ENCODE data around the gene NTM.
A peak's percentile ranks its signal among the peaks of the same experiment; 100 is the strongest.
"Not testable (repeated sequence)": the region's sequence is repeated elsewhere in the genome, so short reads cannot be mapped to it uniquely, and the experiment has no call there.

The NTM gene

GRCh38 chr11:131488238-131488637 is 117.8 kb downstream of the NTM start:
- WGBS = 57% methylated on average over 4 of the region's 4 CpGs
- H2BK5ac ChIP-seq (ENCODE audit: low read depth, low read length, poor library complexity, severe bottlenecking) = no peak overlapping the region
- no peaks in the 10 kb centered on the region for H3K36me3 ChIP-seq (ENCODE audit: control insufficient read depth in 1 of 2, insufficient read depth in 2 of 2, low read depth in 1 of 2, low read length in 2 of 2)
- H3K79me1 ChIP-seq (replicated peaks; ENCODE audit: low read length, poor library complexity, severe bottlenecking) = no peaks in the 10 kb centered on the region
- no peak overlapping the region for H3K4me3 ChIP-seq (ENCODE audit: insufficient read depth in 1 of 2, low read depth in 1 of 2, low read length in 2 of 2)
- H4K8ac ChIP-seq (ENCODE audit: low read length) = no peak overlapping the region
- no peak overlapping the region for H3K23ac ChIP-seq (ENCODE audit: low read length in 2 of 2)
- no peak overlapping the region for H3K27ac ChIP-seq (ENCODE audit: low read length, poor library complexity, severe bottlenecking)
- H3K9me3 ChIP-seq (ENCODE audit: control insufficient read depth, low read length) = peaks cover 14% of the 10 kb centered on the region
- no peaks in the 10 kb centered on the region for H3K4me1 ChIP-seq (ENCODE audit: control insufficient read depth, insufficient read depth, low read depth, low read length)
- H3K27me3 ChIP-seq (ENCODE audit: control insufficient read depth in 1 of 2, insufficient read depth in 1 of 2, low read length in 2 of 2) = peaks cover 0 to 3% of the 10 kb centered on the region in 2 experiments
- H4K91ac ChIP-seq (ENCODE audit: low read length) = no peak overlapping the region
- H2BK15ac ChIP-seq (ENCODE audit: low read depth, poor library complexity, severe bottlenecking) = no peak overlapping the region
- no peak for DNase-seq
- H3K4ac ChIP-seq (ENCODE audit: low read depth in 1 of 2, low read length in 2 of 2) = no peak overlapping the region
- no peak overlapping the region for H2BK120ac ChIP-seq (ENCODE audit: low read depth, low read length)
- no peak overlapping the region for H2AFZ ChIP-seq (ENCODE audit: low read depth, low read length)
- no peak overlapping the region for H3K14ac ChIP-seq (ENCODE audit: low read length in 2 of 2)
- no peak overlapping the region for H3K18ac ChIP-seq (ENCODE audit: low read depth in 1 of 2, low read length in 2 of 2)
- H2BK12ac ChIP-seq (ENCODE audit: low read length in 2 of 2) = no peak overlapping the region
- no peak overlapping the region for H3K4me2 ChIP-seq (ENCODE audit: low read length, poor library complexity, severe bottlenecking)
- H2AK5ac ChIP-seq (ENCODE audit: low read length, severe bottlenecking) = no peak overlapping the region
- H3K9ac ChIP-seq (ENCODE audit: low read length) = peak overlapping the region; percentile 50

GRCh38 chr11:131491503-131491902 is 121.1 kb downstream of the NTM start:
- Histone ChIP-seq H3K27ac (ENCODE audit: low read length, poor library complexity, severe bottlenecking) (no peak overlapping the region), H3K36me3 (ENCODE audit: control insufficient read depth in 1 of 2, insufficient read depth in 2 of 2, low read depth in 1 of 2, low read length in 2 of 2) (no peaks in the 10 kb centered on the region), H3K4me2 (ENCODE audit: low read length, poor library complexity, severe bottlenecking) (no peak overlapping the region), H2BK120ac (ENCODE audit: low read depth, low read length) (no peak overlapping the region), H3K23ac (ENCODE audit: low read length in 2 of 2) (no peak overlapping the region), H4K8ac (ENCODE audit: low read length) (no peak overlapping the region), H3K4me3 (ENCODE audit: insufficient read depth in 1 of 2, low read depth in 1 of 2, low read length in 2 of 2) (no peak overlapping the region), H3K9ac (ENCODE audit: low read length) (no peak overlapping the region), H2BK12ac (ENCODE audit: low read length in 2 of 2) (no peak overlapping the region), H2BK15ac (ENCODE audit: low read depth, poor library complexity, severe bottlenecking) (no peak overlapping the region), H2AFZ (ENCODE audit: low read depth, low read length) (no peak overlapping the region), H3K79me1 (replicated peaks; ENCODE audit: low read length, poor library complexity, severe bottlenecking) (no peaks in the 10 kb centered on the region), H3K14ac (ENCODE audit: low read length in 2 of 2) (no peak overlapping the region), H3K18ac (ENCODE audit: low read depth in 1 of 2, low read length in 2 of 2) (no peak overlapping the region), H3K4me1 (ENCODE audit: control insufficient read depth, insufficient read depth, low read depth, low read length) (no peaks in the 10 kb centered on the region), H2AK5ac (ENCODE audit: low read length, severe bottlenecking) (no peak overlapping the region), H3K27me3 (ENCODE audit: control insufficient read depth in 1 of 2, insufficient read depth in 1 of 2, low read length in 2 of 2) (peaks cover 0 to 7% of the 10 kb centered on the region in 2 experiments), H2BK5ac (ENCODE audit: low read depth, low read length, poor library complexity, severe bottlenecking) (no peak overlapping the region), H3K4ac (ENCODE audit: low read depth in 1 of 2, low read length in 2 of 2) (no peak overlapping the region), H3K9me3 (ENCODE audit: control insufficient read depth, low read length) (no peaks in the 10 kb centered on the region), H4K91ac (ENCODE audit: low read length) (no peak overlapping the region)
- 55% methylated on average over 4 of the region's 4 CpGs for WGBS
- peak; percentile 5 for DNase-seq

- H2AK5ac ChIP-seq (ENCODE audit: low read length, severe bottlenecking) = no peak overlapping the region
- no peak overlapping the region for H3K9ac ChIP-seq (ENCODE audit: low read length)
- no peak overlapping the region for H3K27ac ChIP-seq (ENCODE audit: low read length, poor library complexity, severe bottlenecking)
- H3K27me3 ChIP-seq (ENCODE audit: control insufficient read depth in 1 of 2, insufficient read depth in 1 of 2, low read length in 2 of 2) = peaks cover 0 to 7% of the 10 kb centered on the region in 2 experiments
- H2BK15ac ChIP-seq (ENCODE audit: low read depth, poor library complexity, severe bottlenecking) = no peak overlapping the region
- H3K4me3 ChIP-seq (ENCODE audit: insufficient read depth in 1 of 2, low read depth in 1 of 2, low read length in 2 of 2) = no peak overlapping the region
- no peak overlapping the region for H3K18ac ChIP-seq (ENCODE audit: low read depth in 1 of 2, low read length in 2 of 2)
- WGBS = 84% methylated on average over 6 of the region's 6 CpGs
- no peak overlapping the region for H2BK120ac ChIP-seq (ENCODE audit: low read depth, low read length)
- H3K4me2 ChIP-seq (ENCODE audit: low read length, poor library complexity, severe bottlenecking) = no peak overlapping the region
- no peaks in the 10 kb centered on the region for H3K9me3 ChIP-seq (ENCODE audit: control insufficient read depth, low read length)
- H3K14ac ChIP-seq (ENCODE audit: low read length in 2 of 2) = no peak overlapping the region
- H3K4ac ChIP-seq (ENCODE audit: low read depth in 1 of 2, low read length in 2 of 2) = no peak overlapping the region
- H4K91ac ChIP-seq (ENCODE audit: low read length) = no peak overlapping the region
- H2BK12ac ChIP-seq (ENCODE audit: low read length in 2 of 2) = no peak overlapping the region
- H2BK5ac ChIP-seq (ENCODE audit: low read depth, low read length, poor library complexity, severe bottlenecking) = no peak overlapping the region
- H3K4me1 ChIP-seq (ENCODE audit: control insufficient read depth, insufficient read depth, low read depth, low read length) = no peaks in the 10 kb centered on the region
- no peak overlapping the region for H3K23ac ChIP-seq (ENCODE audit: low read length in 2 of 2)
- no peak overlapping the region for H4K8ac ChIP-seq (ENCODE audit: low read length)
- no peaks in the 10 kb centered on the region for H3K79me1 ChIP-seq (replicated peaks; ENCODE audit: low read length, poor library complexity, severe bottlenecking)
- DNase-seq = no peak
- H2AFZ ChIP-seq (ENCODE audit: low read depth, low read length) = no peak overlapping the region
- no peaks in the 10 kb centered on the region for H3K36me3 ChIP-seq (ENCODE audit: control insufficient read depth in 1 of 2, insufficient read depth in 2 of 2, low read depth in 1 of 2, low read length in 2 of 2)
Measured at GRCh38 chr11:131495423-131495822, 125.0 kb downstream of the NTM start.

- H3K18ac ChIP-seq (ENCODE audit: low read depth in 1 of 2, low read length in 2 of 2); H2BK12ac ChIP-seq (ENCODE audit: low read length in 2 of 2); H3K36me3 ChIP-seq (ENCODE audit: control insufficient read depth in 1 of 2, insufficient read depth in 2 of 2, low read depth in 1 of 2, low read length in 2 of 2); H2AFZ ChIP-seq (ENCODE audit: low read depth, low read length); H3K4me2 ChIP-seq (ENCODE audit: low read length, poor library complexity, severe bottlenecking); H2BK15ac ChIP-seq (ENCODE audit: low read depth, poor library complexity, severe bottlenecking); H3K9ac ChIP-seq (ENCODE audit: low read length); H4K91ac ChIP-seq (ENCODE audit: low read length); H3K9me3 ChIP-seq (ENCODE audit: control insufficient read depth, low read length); H3K14ac ChIP-seq (ENCODE audit: low read length in 2 of 2); H2BK120ac ChIP-seq (ENCODE audit: low read depth, low read length); H3K79me1 ChIP-seq (replicated peaks; ENCODE audit: low read length, poor library complexity, severe bottlenecking); DNase-seq; H3K27ac ChIP-seq (ENCODE audit: low read length, poor library complexity, severe bottlenecking); H2BK5ac ChIP-seq (ENCODE audit: low read depth, low read length, poor library complexity, severe bottlenecking); H3K4me3 ChIP-seq (ENCODE audit: insufficient read depth in 1 of 2, low read depth in 1 of 2, low read length in 2 of 2); H3K23ac ChIP-seq (ENCODE audit: low read length in 2 of 2); H3K4me1 ChIP-seq (ENCODE audit: control insufficient read depth, insufficient read depth, low read depth, low read length); H2AK5ac ChIP-seq (ENCODE audit: low read length, severe bottlenecking); H4K8ac ChIP-seq (ENCODE audit: low read length); H3K4ac ChIP-seq (ENCODE audit: low read depth in 1 of 2, low read length in 2 of 2): not testable (repeated sequence)
- WGBS = 84% methylated on average over 5 of the region's 5 CpGs
- H3K27me3 ChIP-seq (ENCODE audit: control insufficient read depth in 1 of 2, insufficient read depth in 1 of 2, low read length in 2 of 2) = peaks cover 0 to 16% of the 10 kb centered on the region in 2 experiments
Measured at GRCh38 chr11:131497686-131498085, 127.3 kb downstream of the NTM start.

Measured in mesenchymal stem cell (in vitro differentiated cells and primary cell).